GM19351 (cell line): ENCODE results near the gene SP2.
"Not testable (repeated sequence)": the region's sequence is repeated elsewhere in the genome, so short reads cannot be mapped to it uniquely, and the experiment has no call there.

Experiments used
- ATAC-seq: cut with Tn5 transposase; IDR thresholded peaks from one replicate; pipeline ENCODE4 v1.9.1; 2021; ENCODE audit warnings: mild to moderate bottlenecking, moderate library complexity; ENCODE audit not compliant: unreplicated experiment

Gene SP2

DNA sequence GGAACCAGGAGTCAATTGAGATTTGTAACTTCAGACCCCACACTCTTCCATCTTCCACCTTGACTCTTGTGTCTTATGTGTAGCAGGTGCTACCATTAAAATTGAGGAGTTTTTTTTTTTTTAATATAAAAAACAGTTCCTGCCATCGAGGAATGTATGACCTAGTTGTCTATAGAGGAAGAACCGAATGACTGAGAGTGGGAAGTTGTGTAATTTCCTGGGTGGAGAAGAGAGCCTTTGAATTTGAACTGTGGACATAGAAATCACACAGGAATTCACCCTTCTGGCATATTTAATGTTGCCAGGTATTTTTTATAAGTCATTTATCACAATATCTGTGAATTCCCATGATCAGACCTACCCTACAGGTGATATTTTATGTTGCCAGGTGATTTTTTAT lies 22.0 kb downstream of the SP2 start:
- ATAC-seq, result no peak

GRCh38 chr17:47918991-47919390 lies 23.0 kb downstream of the SP2 start:
- ATAC-seq, result no peak

DNA sequence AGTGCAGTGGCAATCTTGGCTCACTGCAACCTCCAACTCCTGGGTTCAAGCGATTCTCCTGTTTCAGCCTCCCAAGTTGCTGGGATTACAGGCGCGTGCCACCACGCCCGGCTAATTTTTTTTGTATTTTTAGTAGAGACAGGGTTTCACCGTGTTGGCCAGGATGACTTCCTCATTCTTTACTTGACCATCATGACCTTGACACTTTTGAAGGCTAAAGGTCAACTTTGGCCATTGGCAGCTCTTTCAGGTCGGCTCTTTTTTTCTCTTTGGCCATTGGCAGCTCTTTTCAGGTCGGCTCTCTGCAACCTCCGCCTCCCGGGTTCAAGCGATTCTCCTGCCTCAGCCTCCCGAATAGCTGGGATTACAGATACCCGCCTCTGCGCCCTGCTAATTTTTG lies 23.9 kb downstream of the SP2 start:
- not testable (repeated sequence) for ATAC-seq

DNA sequence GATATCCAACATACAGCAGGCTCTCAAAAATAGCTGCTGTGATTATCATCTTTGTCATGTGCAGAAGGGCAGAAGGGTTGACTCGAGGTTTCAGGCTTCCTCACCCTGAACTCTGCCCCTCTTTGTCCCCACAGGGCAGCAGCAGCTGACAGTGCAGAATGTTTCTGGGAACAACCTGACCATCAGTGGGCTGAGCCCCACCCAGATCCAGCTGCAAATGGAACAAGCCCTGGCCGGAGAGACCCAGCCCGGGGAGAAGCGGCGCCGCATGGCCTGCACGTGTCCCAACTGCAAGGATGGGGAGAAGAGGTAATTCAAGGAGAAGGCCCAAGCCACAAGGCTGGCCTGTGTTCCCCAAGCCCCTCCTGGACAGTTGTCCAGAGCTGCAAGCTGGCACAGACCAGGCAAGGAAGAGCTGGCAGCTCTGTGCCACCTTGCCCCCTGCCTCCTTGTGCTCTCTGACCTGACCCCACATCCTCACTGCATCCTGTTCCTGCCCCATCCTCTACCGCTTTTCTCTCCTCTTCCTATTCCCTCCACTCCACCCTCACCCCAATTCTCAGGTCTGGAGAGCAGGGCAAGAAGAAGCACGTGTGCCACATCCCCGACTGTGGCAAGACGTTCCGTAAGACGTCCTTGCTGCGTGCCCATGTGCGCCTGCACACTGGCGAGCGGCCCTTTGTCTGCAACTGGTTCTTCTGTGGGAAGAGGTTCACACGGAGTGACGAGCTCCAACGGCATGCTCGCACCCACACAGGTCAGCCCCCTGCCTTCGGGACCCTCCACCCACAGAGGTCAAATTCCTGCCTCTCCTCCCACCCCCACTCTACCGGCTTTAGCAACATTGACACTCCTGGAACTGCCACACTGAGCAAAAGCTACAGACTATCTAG lies 29.0 kb downstream of the SP2 start:
- no peak for ATAC-seq

GRCh38 chr17:47925678-47925988 lies 29.6 kb downstream of the SP2 start:
- no peak for ATAC-seq

- ATAC-seq, result no peak
Observed at GRCh38 chr17:47927821-47928400, 31.9 kb downstream of the SP2 start.

DNA sequence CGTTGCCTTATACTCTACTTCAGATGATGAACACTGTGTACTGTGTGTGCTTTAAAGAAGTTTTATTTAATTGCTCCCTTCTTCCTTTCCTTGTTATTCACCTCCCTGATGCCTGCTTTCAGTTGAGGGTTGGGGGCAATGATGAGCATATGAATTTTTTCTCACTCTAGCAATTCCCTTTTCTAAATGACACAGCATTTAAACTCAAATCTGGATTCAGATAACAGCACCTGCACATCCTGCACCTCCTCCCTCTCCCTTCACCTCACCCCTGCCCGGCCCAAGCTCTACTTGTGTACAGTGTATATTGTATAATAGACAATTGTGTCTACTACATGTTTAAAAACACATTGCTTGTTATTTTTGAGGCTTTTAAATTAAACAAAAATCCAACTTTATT lies 32.4 kb downstream of the SP2 start:
- ATAC-seq, result no peak

GRCh38 chr17:47929218-47930000 lies 33.4 kb downstream of the SP2 start:
- no peak for ATAC-seq

- ATAC-seq, result no peak
Observed at GRCh38 chr17:47931848-47932247, 35.8 kb downstream of the SP2 start.

- ATAC-seq, result no peak
Observed at GRCh38 chr17:47934856-47935255, 38.8 kb downstream of the SP2 start.

- ATAC-seq, result not testable (repeated sequence)
Observed at GRCh38 chr17:47935468-47935867, 39.4 kb downstream of the SP2 start.

GRCh38 chr17:47935961-47936360 lies 39.9 kb downstream of the SP2 start:
- ATAC-seq, result no peak

DNA sequence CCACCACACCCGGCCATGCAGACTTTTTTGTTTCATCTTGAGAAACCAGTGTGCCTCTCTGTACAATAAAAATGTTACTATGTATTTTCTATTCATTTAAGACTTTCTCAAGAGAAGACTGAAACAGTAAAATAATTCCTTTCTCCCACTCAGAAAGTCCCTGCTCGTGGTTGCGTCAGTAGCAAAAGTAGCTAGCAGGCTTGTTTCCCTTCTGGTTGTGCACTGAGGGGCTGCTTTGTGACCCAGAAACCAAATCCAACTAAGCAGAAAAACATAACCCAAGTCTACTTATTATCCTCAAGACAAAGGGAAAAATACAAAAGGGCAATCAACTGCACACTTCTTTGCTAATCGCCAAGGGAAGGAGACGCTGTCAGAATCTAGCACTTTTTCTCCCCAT lies 41.9 kb downstream of the SP2 start:
- ATAC-seq, result no peak

GRCh38 chr17:47941246-47942095 lies 45.4 kb downstream of the SP2 start, which contains the start of gene PNPO:
TSS of gene PNPO (plus strand) at chr17:47941571. CDS start at chr17:47941676, 105 bp downstream.
- peak; percentile 92 for ATAC-seq

DNA sequence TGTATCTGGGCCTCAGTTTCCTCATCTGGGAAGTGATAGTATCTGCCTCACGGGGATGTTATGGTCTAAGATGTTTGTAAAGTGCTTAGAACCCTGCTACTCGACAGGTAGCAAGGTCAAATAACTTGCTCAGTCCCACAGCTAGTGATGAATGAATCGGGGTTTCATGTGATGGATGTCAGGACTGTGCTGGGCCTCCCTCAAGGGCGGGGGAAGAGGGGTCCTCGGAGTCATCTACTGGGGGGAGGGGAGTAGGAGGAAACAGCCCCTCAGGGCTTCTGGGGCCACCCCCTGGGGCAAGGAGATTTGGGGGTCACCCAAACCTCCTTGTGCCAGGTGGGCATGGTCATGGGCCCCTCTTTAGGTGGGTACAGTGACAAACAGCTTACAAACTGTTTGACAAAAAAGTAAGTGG lies 46.1 kb downstream of the SP2 start:
- no peak for ATAC-seq

GRCh38 chr17:47942568-47942967 lies 46.5 kb downstream of the SP2 start:
- ATAC-seq, result no peak

GRCh38 chr17:47945080-47945479 lies 49.0 kb downstream of the SP2 start:
- no peak for ATAC-seq

DNA sequence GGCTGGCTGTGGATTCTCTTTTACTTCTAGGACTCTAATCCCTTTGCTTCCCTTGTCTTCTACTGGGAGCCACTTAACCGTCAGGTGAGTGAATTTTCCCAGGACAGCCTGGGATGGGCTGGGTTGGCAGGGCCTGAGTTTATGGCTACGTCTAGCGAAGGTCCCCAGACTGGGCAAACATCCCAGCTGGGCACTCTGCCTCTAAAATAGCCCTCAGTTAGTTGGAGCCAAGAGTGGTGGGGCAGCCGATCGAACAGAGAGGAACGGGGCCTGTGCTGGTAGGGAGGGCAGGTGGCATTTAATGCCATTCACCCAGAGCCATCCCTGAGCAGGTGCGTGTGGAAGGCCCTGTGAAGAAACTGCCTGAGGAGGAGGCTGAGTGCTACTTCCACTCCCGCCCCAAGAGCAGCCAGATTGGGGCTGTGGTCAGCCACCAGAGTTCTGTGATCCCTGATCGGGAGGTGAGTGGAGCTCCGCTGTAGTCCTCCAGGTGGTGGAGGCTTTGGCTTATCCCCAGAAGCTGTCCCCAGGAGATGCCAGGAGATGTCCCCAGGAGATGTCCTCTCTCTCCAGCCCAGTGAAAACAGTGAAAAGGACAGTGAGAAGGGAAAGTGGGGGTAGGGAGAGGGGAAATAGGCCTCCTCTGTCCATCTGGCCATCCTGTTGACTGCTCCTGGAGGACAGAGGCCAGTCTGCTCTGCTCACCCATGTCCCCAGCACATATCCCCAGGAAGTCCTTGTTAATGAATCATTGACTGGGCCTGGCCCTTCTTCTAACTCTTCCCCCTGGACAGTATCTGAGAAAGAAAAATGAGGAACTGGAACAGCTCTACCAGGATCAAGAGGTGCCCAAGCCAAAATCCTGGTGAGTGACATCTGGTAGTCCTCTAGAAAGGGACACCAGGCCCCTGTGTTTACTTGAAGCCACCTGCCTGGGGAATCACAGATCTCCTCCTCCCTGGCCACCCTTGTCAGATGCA lies 49.8 kb downstream of the SP2 start:
- ATAC-seq, result no peak

- ATAC-seq, result no peak
Observed at GRCh38 chr17:47946516-47946915, 50.5 kb downstream of the SP2 start.
